Measurements from ENCODE around the gene SUSD4.
"Not testable (repeated sequence)": the region's sequence is repeated elsewhere in the genome, so short reads cannot be mapped to it uniquely, and the experiment has no call there.

The SUSD4 gene

DNA sequence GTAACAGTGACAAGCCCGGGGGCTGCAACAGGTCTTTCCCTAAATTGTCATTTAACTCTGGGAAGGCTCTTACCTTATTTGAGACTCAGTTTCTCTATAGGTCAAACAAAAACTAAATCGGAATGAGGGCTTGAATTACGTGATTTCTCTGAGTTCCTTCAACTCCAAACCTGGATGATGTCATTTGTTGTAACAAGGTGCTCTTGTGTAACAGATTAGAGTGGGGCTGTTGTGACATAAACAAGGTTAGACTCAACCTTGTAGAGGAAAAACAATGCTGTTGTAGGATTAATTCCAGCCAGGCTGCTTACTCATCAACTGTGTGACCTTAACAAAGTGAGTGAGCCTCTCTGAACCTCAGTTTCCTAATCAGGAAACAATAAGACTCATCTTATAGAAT is 74.4 kb downstream of the SUSD4 start:
- peak; percentile 4 for DNase-seq (ENCODE audit: low spot score)

DNA sequence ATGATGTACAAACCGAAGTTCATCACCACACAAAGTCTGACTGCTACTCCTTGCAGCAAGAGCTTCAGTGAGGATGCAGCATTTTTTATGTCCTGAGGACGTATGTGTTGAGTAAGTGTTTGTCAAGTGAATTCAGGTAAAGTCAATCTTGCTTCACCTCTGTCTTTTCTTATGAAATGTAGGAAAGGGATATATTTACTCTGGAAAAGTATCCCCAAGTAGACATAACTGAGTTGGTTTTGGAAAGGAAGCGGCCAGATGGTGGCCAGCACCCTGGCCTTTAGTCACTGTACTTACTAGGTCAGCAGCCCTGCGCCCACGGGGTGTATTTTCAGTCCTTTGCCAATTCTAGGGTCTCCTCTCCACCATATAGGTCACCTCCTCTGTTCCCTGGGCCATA is 75.2 kb downstream of the SUSD4 start:
- no peak for DNase-seq (ENCODE audit: low spot score)

DNA sequence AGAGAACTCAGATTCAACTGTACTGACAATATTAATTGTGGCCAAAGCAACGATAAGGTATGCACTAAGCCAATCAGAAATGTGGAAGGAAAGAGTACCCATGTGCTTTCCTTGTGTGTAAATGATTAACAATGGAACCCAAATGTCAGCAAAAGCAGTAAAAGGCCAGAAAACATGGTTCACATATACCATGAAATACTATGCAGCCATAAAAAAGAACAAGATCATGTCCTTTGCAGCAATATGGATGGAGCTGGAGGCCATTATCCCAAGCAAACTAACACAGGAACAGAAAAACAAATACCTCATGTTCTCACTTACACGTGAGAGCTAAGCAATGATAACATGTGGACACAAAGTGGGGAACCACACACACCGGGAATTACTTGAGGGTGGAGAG is 78.5 kb downstream of the SUSD4 start:
- no peak for DNase-seq (ENCODE audit: low spot score)

DNA sequence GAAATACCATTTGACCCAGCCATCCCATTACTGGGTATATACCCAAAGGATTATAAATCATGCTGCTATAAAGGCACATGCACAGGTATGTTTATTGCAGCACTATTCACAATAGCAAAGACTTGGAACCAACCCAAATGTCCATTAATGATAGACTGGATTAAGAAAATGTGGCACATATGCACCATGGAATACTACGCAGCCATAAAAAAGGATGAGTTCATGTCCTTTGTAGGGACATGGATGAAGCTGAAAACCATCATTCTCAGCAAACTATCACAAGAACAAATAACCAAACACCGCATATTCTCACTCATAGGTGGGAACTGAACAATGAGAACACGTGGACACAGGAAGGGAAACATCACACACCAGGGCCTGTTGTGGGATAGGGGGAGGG is 80.3 kb downstream of the SUSD4 start:
- DNase-seq (ENCODE audit: low spot score), result not testable (repeated sequence)

DNA sequence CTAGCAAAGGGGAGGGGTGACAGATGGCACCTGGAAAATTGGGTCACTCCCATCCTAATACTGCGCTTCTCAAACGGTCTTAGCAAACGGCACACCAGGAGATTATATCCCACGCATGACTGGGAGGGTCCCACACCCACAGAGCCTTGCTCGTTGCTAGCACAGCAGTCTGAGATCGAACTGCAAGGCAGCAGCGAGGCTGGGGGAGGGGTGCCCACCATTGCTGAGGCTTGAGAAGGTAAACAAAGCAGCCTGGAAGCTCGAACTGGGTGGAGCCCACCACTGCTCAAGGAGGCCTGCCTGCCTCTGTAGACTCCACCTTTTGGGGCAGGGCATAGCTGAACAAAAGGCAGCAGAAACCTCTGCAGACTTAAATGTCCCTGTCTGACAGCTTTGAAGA is 85.7 kb downstream of the SUSD4 start:
- DNase-seq (ENCODE audit: low spot score), result not testable (repeated sequence)

DNA sequence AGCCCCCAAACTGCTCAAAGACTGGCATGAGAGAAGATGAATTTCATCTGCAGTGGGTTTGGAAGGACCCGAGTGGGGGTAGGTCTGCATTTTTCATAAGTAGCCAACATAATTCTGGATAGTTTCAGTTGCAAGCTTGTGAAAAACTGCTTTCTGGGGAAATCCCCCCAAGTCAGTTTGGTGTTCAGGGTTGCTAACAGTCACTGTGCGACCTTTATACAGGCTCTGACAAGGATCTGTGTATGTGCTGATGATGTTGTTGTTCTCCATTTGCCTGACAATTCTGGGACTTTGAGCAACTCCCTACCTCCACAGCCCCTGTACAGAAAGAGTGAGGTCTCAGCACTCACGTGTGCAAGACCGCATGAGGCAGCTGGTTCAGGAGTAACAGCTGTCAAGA is 87.9 kb downstream of the SUSD4 start:
- DNase-seq (ENCODE audit: low spot score), result no peak

DNA sequence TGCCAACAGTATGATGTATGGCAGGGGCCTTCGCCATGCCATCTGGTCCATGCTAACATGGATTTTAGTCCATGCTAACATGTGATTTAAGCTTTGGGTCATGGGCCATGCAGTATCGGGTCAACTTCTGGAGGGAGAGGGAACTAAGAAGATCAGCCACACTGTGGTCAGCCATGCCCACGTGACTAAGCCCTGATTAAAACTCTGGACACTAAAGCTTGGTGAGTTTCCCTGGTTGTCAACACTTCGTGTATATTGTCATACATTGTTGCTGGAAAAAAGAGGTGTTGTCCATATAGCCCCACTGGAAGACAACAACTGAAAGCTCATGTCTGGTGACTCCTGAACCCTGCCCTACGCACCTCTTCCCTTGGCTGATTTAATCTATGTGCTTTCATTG is 90.5 kb downstream of the SUSD4 start:
- no peak for DNase-seq (ENCODE audit: low spot score)

DNA sequence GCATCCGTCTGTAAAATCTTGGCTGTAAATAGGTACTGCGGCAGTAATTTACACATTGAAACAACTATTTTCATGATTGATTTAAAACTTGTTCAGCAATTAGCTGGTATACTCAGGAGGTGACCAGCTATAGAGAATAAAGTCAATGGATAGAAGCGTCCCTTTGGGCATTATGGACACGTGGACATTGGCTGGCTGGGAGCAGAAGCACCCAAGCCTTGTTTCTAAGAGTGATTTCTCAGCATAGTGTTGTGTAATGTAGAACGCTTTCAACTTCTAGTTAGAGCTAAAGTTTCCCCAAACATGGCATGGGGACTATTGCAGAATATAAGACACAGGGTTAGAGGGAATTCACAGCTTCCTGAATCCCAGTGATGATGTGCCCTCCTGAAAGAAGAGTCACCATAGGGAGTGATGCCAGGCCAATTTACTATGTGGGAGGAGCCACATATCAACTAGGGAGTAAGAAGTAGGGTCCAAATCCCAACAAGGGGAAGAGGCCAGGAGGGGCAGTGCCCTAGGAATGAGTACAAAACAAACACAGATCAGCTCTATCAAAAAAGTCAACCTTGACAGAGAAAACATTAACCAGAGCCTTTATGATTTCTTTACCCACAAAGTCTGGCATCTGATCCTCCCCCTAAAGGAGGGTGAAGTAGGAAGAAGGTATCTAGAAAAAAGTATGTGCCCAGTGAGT is 92.7 kb downstream of the SUSD4 start:
- DNase-seq (ENCODE audit: low spot score), result no peak

DNA sequence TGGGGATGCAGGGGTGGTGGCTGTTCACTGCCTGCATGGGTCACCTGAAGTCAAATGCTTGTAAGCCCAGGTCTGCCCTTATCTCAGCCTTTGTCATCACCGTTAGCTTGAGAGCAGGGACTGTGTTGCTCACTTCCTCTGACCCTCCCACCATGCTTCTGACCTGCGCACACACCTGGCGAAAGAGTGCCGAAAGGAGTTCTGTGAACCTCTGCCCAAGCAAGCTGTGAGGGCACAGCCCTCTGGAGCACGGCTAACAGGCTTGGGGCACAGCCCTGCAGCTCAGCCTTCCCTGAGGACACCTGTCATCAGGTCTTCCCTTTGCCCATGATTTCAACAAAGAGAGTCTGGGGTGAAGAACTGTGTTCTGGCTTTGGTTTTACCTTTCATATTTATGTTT is 93.8 kb downstream of the SUSD4 start:
- DNase-seq (ENCODE audit: low spot score), result no peak

DNA sequence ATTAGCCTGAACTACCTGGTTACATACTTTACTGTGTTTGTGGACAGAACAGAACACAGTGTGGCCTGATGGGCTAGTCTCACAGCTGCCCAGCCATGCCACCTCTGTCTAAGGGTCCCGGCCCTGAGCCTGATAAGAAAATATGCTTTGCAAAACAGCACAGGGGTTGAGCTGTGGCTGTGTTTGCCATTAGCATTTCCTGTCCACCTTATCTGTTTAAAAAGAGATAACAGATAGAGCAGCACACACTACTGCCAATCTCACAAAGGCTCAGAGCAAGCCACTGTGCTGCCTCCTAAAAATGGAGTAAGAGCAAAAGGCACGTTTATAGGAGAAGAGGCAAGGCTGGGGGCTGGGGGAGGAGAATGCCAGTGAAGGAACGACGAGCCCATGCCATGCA is 95.0 kb downstream of the SUSD4 start:
- no peak for DNase-seq (ENCODE audit: low spot score)

DNA sequence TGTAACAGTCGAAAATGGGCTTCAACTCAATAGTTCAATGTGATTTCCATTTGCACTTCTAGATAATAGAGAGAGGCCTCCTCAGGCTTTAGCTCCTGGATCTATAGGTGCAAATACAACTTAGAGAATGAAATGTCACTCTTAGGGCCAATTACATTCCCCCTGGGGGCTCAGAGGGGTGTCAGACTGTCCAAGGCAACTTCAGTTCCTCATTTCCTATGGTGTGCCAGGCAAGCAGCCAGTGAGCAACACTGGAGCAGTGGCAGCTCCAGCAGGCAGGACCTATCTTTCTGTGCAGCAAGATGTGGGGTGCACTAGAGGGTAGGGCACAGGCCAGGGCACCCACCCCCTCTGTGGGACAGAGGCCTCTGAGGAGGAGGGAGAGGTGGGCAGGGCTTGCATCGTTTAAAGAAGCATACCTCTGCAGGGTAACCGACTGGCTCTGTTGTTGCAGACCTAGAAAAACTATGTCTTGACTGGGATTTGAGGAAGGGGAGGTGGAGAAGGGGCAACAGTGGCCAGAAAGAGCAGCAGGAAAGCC is 97.3 kb downstream of the SUSD4 start:
- no peak for DNase-seq (ENCODE audit: low spot score)

DNA sequence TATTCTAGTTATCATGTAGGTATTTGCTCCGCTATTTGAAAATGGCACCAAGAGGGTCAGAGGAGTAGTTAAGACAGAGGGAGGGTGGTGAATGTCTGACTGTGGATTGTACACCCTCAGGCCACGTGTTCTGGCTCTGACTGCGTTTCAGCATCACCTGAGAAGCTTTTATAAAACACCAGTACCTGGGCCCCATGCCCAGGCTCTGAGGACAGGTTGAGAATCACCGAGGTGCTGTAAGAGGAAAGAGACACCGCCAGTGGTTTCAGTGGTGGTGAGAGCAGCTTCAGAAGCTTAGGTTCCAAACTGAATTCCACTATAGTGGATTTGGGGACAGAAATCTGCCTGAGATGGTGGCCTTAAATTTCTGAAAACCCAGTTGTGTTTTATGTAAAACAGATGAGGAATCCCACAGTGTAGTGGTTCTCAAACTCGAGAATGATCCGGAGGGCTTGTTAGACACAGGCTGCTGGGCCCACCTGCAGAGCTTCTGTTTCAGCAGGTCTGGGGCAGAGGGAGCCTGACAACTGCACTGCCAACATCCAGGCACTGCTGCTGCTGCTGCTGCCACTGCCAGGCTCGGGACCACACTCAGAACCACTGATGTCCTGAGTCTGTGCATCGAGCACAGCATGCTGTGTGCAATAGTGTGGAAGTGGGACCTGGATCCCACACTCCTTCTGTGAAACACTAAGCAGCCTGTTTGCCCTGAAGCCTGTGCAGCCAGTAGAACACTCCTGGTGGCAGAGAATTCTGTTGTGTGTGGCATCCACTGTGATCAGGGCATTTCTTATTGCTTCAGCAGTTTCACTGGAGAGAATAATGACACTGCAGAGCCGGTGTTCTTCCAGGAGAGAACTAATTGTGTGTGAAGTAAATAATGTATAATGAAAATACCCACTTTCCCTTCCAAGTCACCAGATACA is 98.7 kb downstream of the SUSD4 start:
- no peak for DNase-seq (ENCODE audit: low spot score)

DNA sequence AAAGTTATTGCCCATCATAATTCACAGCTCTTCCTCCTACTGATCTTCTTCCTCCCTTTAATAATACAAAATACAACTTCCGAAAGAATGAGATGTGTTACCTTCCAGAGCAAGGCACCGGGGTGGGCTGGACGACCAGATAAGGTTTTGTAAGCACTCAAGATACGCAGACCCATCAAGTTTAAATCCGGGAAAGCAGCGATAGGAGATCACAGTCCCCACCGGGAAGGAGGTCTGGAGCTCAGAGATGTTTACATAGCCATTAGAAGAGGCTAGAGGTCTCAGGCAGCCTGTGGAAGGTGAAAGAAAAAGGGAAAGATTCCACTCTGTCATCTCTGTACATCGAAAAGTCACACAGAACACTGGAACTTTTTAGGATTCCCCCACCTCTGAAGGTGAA is 99.4 kb downstream of the SUSD4 start:
- DNase-seq (ENCODE audit: low spot score), result no peak

DNA sequence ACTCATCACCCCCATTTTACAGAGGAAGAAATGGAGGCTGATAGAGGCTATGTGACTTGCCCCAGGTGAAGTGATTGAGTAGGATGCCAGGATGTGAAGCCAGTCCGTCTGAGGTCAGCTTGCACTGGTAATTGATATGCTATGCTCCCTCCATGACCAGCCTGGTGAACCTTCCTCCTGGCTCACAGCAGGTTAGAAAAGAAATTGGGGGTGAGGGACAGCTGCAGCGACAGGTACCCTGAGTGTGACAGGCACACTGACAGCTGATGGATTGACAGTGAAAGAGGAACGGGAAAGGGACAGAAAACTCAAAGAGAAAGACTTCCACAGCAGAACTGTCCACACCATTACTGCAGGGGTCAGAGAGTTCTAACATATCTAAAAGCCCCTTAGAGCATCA is 102.1 kb downstream of the SUSD4 start:
- no peak for DNase-seq (ENCODE audit: low spot score)

DNA sequence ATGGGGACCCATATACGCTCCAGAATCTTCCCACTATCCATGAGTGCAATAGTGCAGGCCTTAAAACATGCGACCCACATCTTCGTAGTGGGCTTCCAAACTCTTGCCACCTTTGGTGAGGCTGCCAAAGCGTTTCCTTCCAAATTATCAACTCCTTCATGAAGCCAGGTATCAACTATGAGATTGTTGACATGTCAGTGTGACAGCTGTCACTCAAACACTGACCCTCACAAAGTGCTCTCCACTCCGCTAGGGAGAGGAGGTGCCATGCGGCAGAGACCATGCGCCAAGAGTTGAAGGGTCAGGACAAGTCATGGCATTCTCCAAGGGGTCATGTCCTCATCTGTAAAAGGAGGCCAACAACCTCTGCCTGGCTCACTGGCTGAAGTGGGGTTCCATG is 103.3 kb downstream of the SUSD4 start:
- no peak for DNase-seq (ENCODE audit: low spot score)

DNA sequence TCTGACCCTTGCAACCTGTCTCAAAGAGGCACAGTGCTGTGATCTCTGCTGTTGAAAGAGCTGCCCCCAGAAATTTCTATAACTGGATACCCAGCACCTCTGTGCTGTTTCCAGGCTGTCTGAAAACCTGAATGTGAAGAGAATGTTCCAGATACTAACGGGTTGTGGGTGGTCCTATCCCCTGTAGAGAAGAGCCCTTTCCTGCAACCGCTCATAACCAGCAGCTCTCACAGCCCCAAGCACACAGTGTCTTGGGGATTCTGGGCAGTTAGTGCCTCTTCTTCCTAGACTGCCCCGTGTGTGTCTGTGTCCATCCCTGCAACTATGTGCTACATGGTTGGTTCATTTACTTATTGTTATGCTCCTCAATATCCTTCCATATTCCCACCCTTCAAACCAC is 104.5 kb downstream of the SUSD4 start:
- no peak for DNase-seq (ENCODE audit: low spot score)

DNA sequence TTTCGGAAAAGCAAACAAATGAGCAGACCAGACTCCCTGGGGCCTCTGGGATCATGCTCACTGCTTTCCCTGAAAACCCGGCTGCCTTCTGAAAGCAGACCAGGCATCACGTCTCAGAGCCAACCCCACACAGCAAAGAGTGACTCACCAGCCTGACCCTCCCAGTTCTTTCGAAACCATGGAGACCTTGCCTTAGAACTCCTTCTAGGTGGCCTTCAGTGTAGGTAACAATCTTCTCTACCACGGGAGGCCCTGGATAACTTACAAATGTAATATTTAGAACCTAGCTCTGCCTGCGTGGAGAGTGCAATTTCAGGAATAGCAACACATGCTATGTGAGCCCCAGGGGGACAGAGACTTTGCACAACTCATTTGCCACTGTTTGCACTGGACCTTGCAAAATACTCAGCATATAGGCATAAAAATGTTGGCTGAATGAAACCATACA is 105.2 kb downstream of the SUSD4 start:
- peak; percentile 35 for DNase-seq (ENCODE audit: low spot score)

DNA sequence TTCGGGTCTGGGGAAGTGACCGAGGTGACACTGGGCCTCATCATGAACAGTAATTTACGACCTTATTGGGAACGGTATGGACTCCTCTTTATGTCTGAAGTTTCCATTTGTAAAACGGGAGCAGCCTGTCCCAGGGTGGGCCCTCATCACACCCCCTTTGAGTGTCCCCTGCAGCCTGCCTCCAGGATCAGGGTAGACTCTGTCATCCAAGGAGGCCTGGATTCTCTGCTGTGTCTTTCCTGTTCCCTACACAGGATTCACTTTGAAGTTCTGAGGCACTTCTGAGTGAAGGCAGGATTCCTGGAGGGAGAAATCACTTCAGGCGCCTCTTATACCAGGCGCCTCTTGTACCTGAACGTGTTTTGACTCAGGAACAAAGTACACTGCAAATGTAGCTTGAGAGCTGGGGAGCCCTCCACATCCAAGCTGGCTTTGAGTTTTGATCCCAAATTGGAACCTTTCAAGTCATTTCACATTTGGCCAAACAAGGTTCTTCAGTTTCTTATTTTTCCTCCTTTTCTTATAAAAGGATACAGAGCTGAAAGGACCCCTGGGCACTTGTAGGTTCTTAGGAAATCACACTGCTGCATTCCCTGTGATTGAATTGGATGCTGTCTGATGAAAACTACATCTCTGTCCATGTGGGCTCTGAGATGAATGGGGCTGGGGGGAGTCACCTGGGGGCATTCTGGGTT is 106.0 kb downstream of the SUSD4 start:
- DNase-seq (ENCODE audit: low spot score), result no peak

DNA sequence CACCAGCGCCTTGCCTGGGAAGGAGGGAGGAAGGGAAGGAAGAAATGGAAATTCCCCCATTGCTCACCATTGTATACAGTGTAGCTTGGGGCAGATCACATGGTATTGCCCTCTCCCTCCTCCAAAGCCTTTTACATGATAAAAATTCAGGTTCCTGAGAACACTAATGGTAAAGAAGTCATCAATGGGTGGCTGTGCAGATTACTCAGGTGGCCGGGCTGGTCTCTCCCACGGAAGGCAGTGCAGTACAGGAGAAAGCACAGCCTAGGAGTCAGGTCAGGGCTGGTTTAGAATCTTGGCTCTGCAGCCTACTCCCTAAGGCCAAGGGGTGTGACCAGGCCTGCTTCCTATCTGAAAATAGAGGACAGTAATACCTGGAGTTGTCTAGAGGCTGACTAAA is 107.9 kb downstream of the SUSD4 start:
- no peak for DNase-seq (ENCODE audit: low spot score)

DNA sequence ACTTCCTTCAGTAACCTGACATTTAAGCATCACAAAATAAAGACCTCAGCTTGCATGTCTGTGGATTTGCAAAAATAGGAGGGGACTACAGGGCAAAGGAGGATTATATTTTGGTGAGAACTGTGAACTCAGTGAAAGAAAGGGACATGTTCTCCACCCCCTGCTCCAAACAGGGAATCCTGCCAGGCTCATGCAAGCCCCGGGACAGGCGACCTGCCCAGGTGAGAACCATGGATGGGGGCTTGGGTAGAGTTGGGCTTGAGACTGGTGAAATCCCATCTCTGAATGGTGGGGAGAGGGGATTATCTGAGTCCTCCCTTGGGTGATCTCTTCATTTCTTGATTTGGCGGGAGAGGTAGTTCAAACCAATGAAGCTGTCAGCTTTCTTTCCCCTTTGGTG is 110.1 kb downstream of the SUSD4 start:
- no peak for DNase-seq (ENCODE audit: low spot score)

DNA sequence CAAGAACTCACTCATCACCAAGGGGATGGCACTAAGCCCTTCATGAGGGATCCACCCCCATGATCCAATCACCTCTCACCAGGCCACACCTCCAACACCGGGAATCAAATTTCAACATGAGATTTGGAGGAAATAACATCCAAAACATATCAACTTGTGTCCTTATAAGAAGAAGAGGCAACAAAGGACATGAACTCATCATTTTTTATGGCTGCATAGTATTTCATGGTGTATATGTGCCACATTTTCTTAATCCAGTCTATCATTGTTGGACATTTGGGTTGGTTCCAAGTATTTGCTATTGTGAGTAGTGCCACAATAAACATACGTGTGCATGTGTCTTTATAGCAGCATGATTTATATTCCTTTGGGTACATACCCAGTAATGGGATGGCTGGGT is 112.6 kb downstream of the SUSD4 start:
- DNase-seq (ENCODE audit: low spot score), result not testable (repeated sequence)

DNA sequence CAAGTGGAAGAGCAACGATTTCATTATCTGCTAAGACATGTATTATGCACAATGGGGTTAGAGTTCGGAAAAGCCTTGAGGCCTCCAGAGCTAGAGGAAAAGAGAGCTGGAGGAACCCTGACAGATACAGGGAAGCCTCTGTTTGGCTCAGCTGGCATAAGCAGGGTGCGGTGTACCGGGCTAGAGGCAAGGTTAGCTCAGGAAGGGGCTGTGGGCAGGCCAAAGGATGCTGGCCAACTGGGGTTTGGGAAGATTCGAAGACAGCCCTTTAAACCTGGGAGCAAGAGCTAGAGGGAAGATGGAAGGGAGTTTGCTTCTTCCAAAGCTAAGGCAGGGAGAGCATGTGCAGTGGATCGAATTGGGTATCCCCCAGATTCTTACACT is 113.4 kb downstream of the SUSD4 start:
- no peak for DNase-seq (ENCODE audit: low spot score)

All from SW480 (cell line).